Liver (tissue), 9 donors: ENCODE data around the gene ALDH3B2. TPM values are rescaled to one million over a fixed set of nuclear protein-coding genes. Genes with fewer than 3 reads are reported as not detected.

Source experiments
- DNase-seq: peaks from one replicate; pipeline ENCODE4 v3.0.0-alpha.2; 2017; ENCODE audit warnings: low spot score
- H3K27ac ChIP-seq, 2 donors: one replicate each; pipeline ENCODE4 v1.7.0; 2013; ENCODE audit warnings: inconsistent platforms in 2 of 2, low read length in 2 of 2, control low read depth in 1 of 2, low read depth in 1 of 2, mild to moderate bottlenecking in 1 of 2
- H3K27me3 ChIP-seq, 4 donors: one replicate each; pipeline versions ENCODE4 v1.6.1 to v1.7.0; 2013; ENCODE audit warnings: low read length in 3 of 4, inconsistent platforms in 1 of 4, mild to moderate bottlenecking in 1 of 4, moderate library complexity in 1 of 4; ENCODE audit not compliant: control insufficient read depth in 4 of 4, insufficient read depth in 4 of 4
- H3K36me3 ChIP-seq, 4 donors: one replicate each; pipeline versions ENCODE4 v1.6.1 to v1.7.0; 2013; ENCODE audit warnings: low read length in 3 of 4, mild to moderate bottlenecking in 3 of 4, low read depth in 1 of 4, moderate library complexity in 1 of 4; ENCODE audit not compliant: control insufficient read depth in 4 of 4, insufficient read depth in 3 of 4
- H3K4me1 ChIP-seq, 4 donors: one replicate each; pipeline versions ENCODE4 v1.6.1 to v1.7.0; 2013; ENCODE audit warnings: low read length in 3 of 4, mild to moderate bottlenecking in 3 of 4, moderate library complexity in 1 of 4; ENCODE audit not compliant: control insufficient read depth in 4 of 4, insufficient read depth in 4 of 4
- H3K4me3 ChIP-seq, 3 donors: one replicate each; pipeline versions ENCODE4 v1.6.1 to v1.7.0; 2013; ENCODE audit warnings: low read length in 3 of 3, control low read depth in 1 of 3, low read depth in 1 of 3, mild to moderate bottlenecking in 1 of 3
- H3K9ac ChIP-seq, 2 donors: one replicate each; pipeline ENCODE4 v1.7.0; 2013; ENCODE audit warnings: low read length in 2 of 2, mild to moderate bottlenecking in 2 of 2, moderate library complexity in 2 of 2, control low read depth in 1 of 2, low read depth in 1 of 2
- H3K9me3 ChIP-seq, 4 donors: one replicate each; pipeline versions ENCODE4 v1.6.1 to v1.7.0; 2013; ENCODE audit warnings: low read length in 3 of 4; ENCODE audit not compliant: control insufficient read depth in 4 of 4
- EGR1 ChIP-seq, 2 donors: IDR thresholded peaks; 2 replicates each; pipeline ENCODE4 v1.6.1; 2016 to 2018; ENCODE audit warnings: antibody characterized with exemption in 2 of 2, low read depth in 2 of 2
- FOXA2 ChIP-seq: IDR thresholded peaks from 2 replicates; pipeline ENCODE4 v1.6.1; 2016; ENCODE audit warnings: antibody characterized with exemption
- GABPA ChIP-seq, 2 donors: IDR thresholded peaks in 1 of 2; conservative IDR thresholded peaks in 1 of 2; 2 replicates each; pipeline ENCODE4 v1.6.1; 2016; ENCODE audit warnings: antibody characterized with exemption in 2 of 2, mild to moderate bottlenecking in 1 of 2, moderate library complexity in 1 of 2
- HNF4A ChIP-seq, 2 donors: conservative IDR thresholded peaks; 2 replicates each; pipeline ENCODE4 v1.6.1; 2016; ENCODE audit warnings: antibody characterized with exemption in 2 of 2, mild to moderate bottlenecking in 2 of 2
- HNF4G ChIP-seq: IDR thresholded peaks from 2 replicates; pipeline ENCODE4 v1.6.1; 2016; ENCODE audit warnings: antibody characterized with exemption
- JUND ChIP-seq, 2 donors: IDR thresholded peaks; 2 replicates each; pipeline ENCODE4 v1.6.1; 2016; ENCODE audit warnings: antibody characterized with exemption in 2 of 2
- MAX ChIP-seq: IDR thresholded peaks from 2 replicates; pipeline ENCODE4 v1.6.1; 2016; ENCODE audit warnings: antibody characterized with exemption
- NR2F2 ChIP-seq: IDR thresholded peaks from 2 replicates; pipeline ENCODE4 v1.6.1; 2016; ENCODE audit warnings: antibody characterized with exemption
- RAD21 ChIP-seq, 2 donors: IDR thresholded peaks; 2 replicates each; pipeline ENCODE4 v1.6.1; 2016; ENCODE audit warnings: antibody characterized with exemption in 2 of 2, mild to moderate bottlenecking in 2 of 2
- RXRA ChIP-seq, 2 donors: IDR thresholded peaks; 2 replicates each; pipeline ENCODE4 v1.6.1; 2017 to 2018; ENCODE audit warnings: antibody characterized with exemption in 2 of 2, mild to moderate bottlenecking in 1 of 2
- SP1 ChIP-seq: IDR thresholded peaks from 2 replicates; pipeline ENCODE4 v1.6.1; 2018; ENCODE audit warnings: antibody characterized with exemption, mild to moderate bottlenecking
- TAF1 ChIP-seq: conservative IDR thresholded peaks from 2 replicates; pipeline ENCODE4 v1.6.1; 2016; ENCODE audit warnings: antibody characterized with exemption, mild to moderate bottlenecking
- YY1 ChIP-seq: IDR thresholded peaks from 2 replicates; pipeline ENCODE4 v1.6.1; 2016; ENCODE audit warnings: antibody characterized with exemption, mild to moderate bottlenecking
- ZBTB33 ChIP-seq: IDR thresholded peaks from 2 replicates; pipeline ENCODE4 v1.6.1; 2016; ENCODE audit warnings: antibody characterized with exemption
- WGBS: extraction: QIAGEN DNeasy Blood & Tissue Kit; methylation state at CpG from one replicate; pipeline ENCODE4 v1.1.7; 2013; 5-methylcytosine and 5-hydroxymethylcytosine counted together
- polyA plus RNA-seq, 2 donors: library from polyadenylated mRNA; stranded (reverse) in 1 of 2; unstranded in 1 of 2; fragments of 200-250 nt in 1 of 2; fragments of >200 nt in 1 of 2; fragmentation: Nextera tagmentation in 1 of 2; extraction: Ambion mirVana in 1 of 2; gene quantifications; one replicate each; pipeline versions ENCODE4 v1.2.1 to v1.2.3, GENCODE V29; 2013 to 2015
- total RNA-seq, 2 donors: library from RNA; depleted of rRNA; stranded (reverse); fragments of >200 nt; gene quantifications; one replicate each; pipeline ENCODE4 v1.2.3, GENCODE V29; 2014
- donor health status: healthy.
- donor health status: healthy.
- donor health status: healthy.
- donor health status: healthy.
- donor health status: healthy.

Gene ALDH3B2
- total and polyA plus RNA-seq, 4 donors, result not detected

- peaks cover 0 to 1% (median 0%) of the 10 kb centered on the region in 4 donors for H3K9me3 ChIP-seq
- WGBS, result 89% methylated on average over 28 of the region's 28 CpGs
These were observed 20.6 kb upstream of the ALDH3B2 start for GRCh38 chr11:67694875-67695555.

GRCh38 chr11:67691149-67691548, 16.7 kb upstream of the ALDH3B2 start:
- Histone ChIP-seq H3K9me3 (no peaks in the 10 kb centered on the region), H3K27ac (no peak overlapping the region), H3K9ac (no peak overlapping the region), H3K4me3 (no peak overlapping the region), H3K4me1 (no peaks in the 10 kb centered on the region), H3K27me3 (no peaks in the 10 kb centered on the region), H3K36me3 (no peaks in the 10 kb centered on the region)
- WGBS, result 50% methylated on average over 2 of the region's 2 CpGs
- TF ChIP-seq RAD21 (IDR thresholded peaks at IDR 0.05) (peak in 1 of 2 donors; percentile 4), TAF1 (no peak), NR2F2 (no peak), GABPA (IDR thresholded peaks at IDR 0.05 in 1 of 2, conservative IDR thresholded peaks at IDR 0.05 in 1 of 2) (no peak)
- DNase-seq, result no peak

More at GRCh38 chr11:67694875-67695555, 20.6 kb upstream of the ALDH3B2 start:
- Histone ChIP-seq H3K27ac (no peak overlapping the region), H3K9ac (no peak overlapping the region), H3K4me1 (no peaks in the 10 kb centered on the region), H3K4me3 (no peak overlapping the region), H3K27me3 (no peaks in the 10 kb centered on the region), H3K36me3 (no peaks in the 10 kb centered on the region)
- TF ChIP-seq HNF4A (conservative IDR thresholded peaks at IDR 0.05) (no peak), SP1 (no peak), NR2F2 (no peak), ZBTB33 (no peak), RXRA (IDR thresholded peaks at IDR 0.05) (no peak), YY1 (no peak), MAX (no peak), TAF1 (no peak), HNF4G (no peak), EGR1 (IDR thresholded peaks at IDR 0.05; ENCODE audit: low read depth in 2 of 2) (no peak), GABPA (IDR thresholded peaks at IDR 0.05 in 1 of 2, conservative IDR thresholded peaks at IDR 0.05 in 1 of 2) (no peak)
- no peak for DNase-seq

- no peak overlapping the region for H3K4me3 ChIP-seq
- no peak for TF ChIP-seq MAX
- TF ChIP-seq GABPA (IDR thresholded peaks at IDR 0.05 in 1 of 2, conservative IDR thresholded peaks at IDR 0.05 in 1 of 2), result no peak
- TF ChIP-seq RXRA (IDR thresholded peaks at IDR 0.05), result no peak
- no peak for TF ChIP-seq SP1
- no peak for TF ChIP-seq JUND (IDR thresholded peaks at IDR 0.05)
- no peak for TF ChIP-seq TAF1
- TF ChIP-seq FOXA2, result no peak
- no peak for TF ChIP-seq EGR1 (IDR thresholded peaks at IDR 0.05; ENCODE audit: low read depth in 2 of 2)
- no peak for TF ChIP-seq HNF4A (conservative IDR thresholded peaks at IDR 0.05)
- no peak for DNase-seq
- no peak overlapping the region for H3K9ac ChIP-seq
- H3K27me3 ChIP-seq, result no peaks in the 10 kb centered on the region
- H3K27ac ChIP-seq, result no peak overlapping the region
- H3K36me3 ChIP-seq, result no peaks in the 10 kb centered on the region
- no peaks in the 10 kb centered on the region for H3K4me1 ChIP-seq
- WGBS, result 80% methylated on average over 4 of the region's 4 CpGs
- H3K9me3 ChIP-seq, result no peaks in the 10 kb centered on the region
These were observed 14.8 kb upstream of the ALDH3B2 start for GRCh38 chr11:67689178-67689577.
